Neutrophil (primary cell): ENCODE results near the gene CNTNAP2.

Source experiments
- H3K27ac ChIP-seq: fragments of 200-600 bp; sonication (generic); 2 replicates; pipeline ENCODE4 v1.5.1; 2016; ENCODE audit warnings: mild to moderate bottlenecking, moderate library complexity
- H3K27me3 ChIP-seq: fragments of 200-600 bp; sonication (generic); 2 replicates; pipeline ENCODE4 v1.6.0; 2016; ENCODE audit warnings: mild to moderate bottlenecking
- H3K36me3 ChIP-seq: fragments of 200-600 bp; sonication (generic); 2 replicates; pipeline ENCODE4 v1.5.1; 2017
- H3K4me1 ChIP-seq, 2 experiments: fragments of 200-600 bp in 1 of 2; sonication (generic) in 1 of 2; 1 replicate in 1 of 2; 2 replicates in 1 of 2; pipeline versions ENCODE4 v1.5.1 to v1.6.1; 2013 to 2016; ENCODE audit warnings: low read depth in 1 of 2, low read length in 1 of 2, mild to moderate bottlenecking in 1 of 2, moderate library complexity in 1 of 2; ENCODE audit not compliant: control insufficient read depth in 1 of 2, insufficient read depth in 1 of 2
- H3K4me3 ChIP-seq, 2 experiments: fragments of 200-600 bp in 1 of 2; sonication (generic) in 1 of 2; 1 replicate in 1 of 2; 2 replicates in 1 of 2; pipeline ENCODE4 v1.5.1; 2013 to 2016; ENCODE audit warnings: low read depth in 1 of 2, low read length in 1 of 2, mild to moderate bottlenecking in 1 of 2, moderate library complexity in 1 of 2
- H3K9me3 ChIP-seq: fragments of 200-600 bp; sonication (generic); 2 replicates; pipeline ENCODE4 v1.5.1; 2016
- CTCF ChIP-seq: fragments of 200-600 bp; sonication (generic); IDR thresholded peaks from 2 replicates; pipeline ENCODE4 v1.5.1; 2016; ENCODE audit warnings: antibody characterized with exemption

CNTNAP2 gene

GRCh38 chr7:146862415-146862814 is 745.8 kb downstream of the CNTNAP2 start:
- no peak overlapping the region for H3K27ac ChIP-seq
- no peaks in the 10 kb centered on the region for H3K9me3 ChIP-seq
- no peaks in the 10 kb centered on the region for H3K4me1 ChIP-seq
- H3K36me3 ChIP-seq = no peaks in the 10 kb centered on the region
- no peak for TF ChIP-seq CTCF
- H3K27me3 ChIP-seq = no peaks in the 10 kb centered on the region
- no peak overlapping the region for H3K4me3 ChIP-seq

GRCh38 chr7:146864644-146865043 is 748.0 kb downstream of the CNTNAP2 start:
- no peaks in the 10 kb centered on the region for H3K9me3 ChIP-seq
- no peaks in the 10 kb centered on the region for H3K36me3 ChIP-seq
- H3K4me1 ChIP-seq = no peaks in the 10 kb centered on the region
- no peak for TF ChIP-seq CTCF
- no peak overlapping the region for H3K4me3 ChIP-seq
- no peak overlapping the region for H3K27ac ChIP-seq
- H3K27me3 ChIP-seq = no peaks in the 10 kb centered on the region

- Histone ChIP-seq H3K4me3 (no peak overlapping the region), H3K36me3 (no peaks in the 10 kb centered on the region), H3K27me3 (no peaks in the 10 kb centered on the region), H3K9me3 (no peaks in the 10 kb centered on the region), H3K4me1 (no peaks in the 10 kb centered on the region), H3K27ac (no peak overlapping the region)
- TF ChIP-seq CTCF = no peak
These were observed 749.1 kb downstream of the CNTNAP2 start for GRCh38 chr7:146865696-146866095.

GRCh38 chr7:146874722-146875121 is 758.1 kb downstream of the CNTNAP2 start:
- no peak overlapping the region for H3K4me3 ChIP-seq
- no peak for TF ChIP-seq CTCF

GRCh38 chr7:146875237-146875785 is 758.7 kb downstream of the CNTNAP2 start:
- Histone ChIP-seq H3K4me1 (no peaks in the 10 kb centered on the region), H3K36me3 (no peaks in the 10 kb centered on the region), H3K9me3 (no peaks in the 10 kb centered on the region), H3K4me3 (no peak overlapping the region), H3K27me3 (no peaks in the 10 kb centered on the region), H3K27ac (no peak overlapping the region)
- no peak for TF ChIP-seq CTCF

More at GRCh38 chr7:146874722-146875121, 758.1 kb downstream of the CNTNAP2 start:
- Histone ChIP-seq H3K27me3 (no peaks in the 10 kb centered on the region), H3K36me3 (no peaks in the 10 kb centered on the region), H3K9me3 (no peaks in the 10 kb centered on the region), H3K4me1 (no peaks in the 10 kb centered on the region), H3K27ac (no peak overlapping the region)

- Histone ChIP-seq H3K27ac (no peak overlapping the region), H3K36me3 (no peaks in the 10 kb centered on the region), H3K9me3 (no peaks in the 10 kb centered on the region), H3K4me1 (no peaks in the 10 kb centered on the region), H3K27me3 (no peaks in the 10 kb centered on the region), H3K4me3 (no peak overlapping the region)
- TF ChIP-seq CTCF = no peak
These were observed 759.4 kb downstream of the CNTNAP2 start for GRCh38 chr7:146875981-146876380.
